Measurements from ENCODE around the gene CEMP1.

Gene CEMP1

GRCh38 chr16:2489581-2489980 is 41.6 kb downstream of the CEMP1 start:
- Histone ChIP-seq H3K9ac (ENCODE audit: low read length) (no peak overlapping the region), H3K36me3 (ENCODE audit: control insufficient read depth in 1 of 2, insufficient read depth in 2 of 2, low read depth in 1 of 2, low read length in 2 of 2) (peaks cover 3 to 26% of the 10 kb centered on the region in 2 experiments), H3K4me2 (ENCODE audit: low read length, poor library complexity, severe bottlenecking) (no peak overlapping the region), H2BK12ac (ENCODE audit: low read length in 2 of 2) (no peak overlapping the region), H3K79me1 (replicated peaks; ENCODE audit: low read length, poor library complexity, severe bottlenecking) (peaks cover 40% of the 10 kb centered on the region), H2AFZ (ENCODE audit: low read depth, low read length) (no peak overlapping the region), H3K23ac (ENCODE audit: low read length in 2 of 2) (no peak overlapping the region), H3K9me3 (ENCODE audit: control insufficient read depth, low read length) (no peaks in the 10 kb centered on the region), H3K27me3 (ENCODE audit: control insufficient read depth in 1 of 2, insufficient read depth in 1 of 2, low read length in 2 of 2) (no peaks in the 10 kb centered on the region), H4K91ac (ENCODE audit: low read length) (no peak overlapping the region), H2BK5ac (ENCODE audit: low read depth, low read length, poor library complexity, severe bottlenecking) (no peak overlapping the region), H3K4me3 (ENCODE audit: insufficient read depth in 1 of 2, low read depth in 1 of 2, low read length in 2 of 2) (no peak overlapping the region), H3K4ac (ENCODE audit: low read depth in 1 of 2, low read length in 2 of 2) (no peak overlapping the region), H3K27ac (ENCODE audit: low read length, poor library complexity, severe bottlenecking) (no peak overlapping the region), H3K18ac (ENCODE audit: low read depth in 1 of 2, low read length in 2 of 2) (no peak overlapping the region), H2AK5ac (ENCODE audit: low read length, severe bottlenecking) (no peak overlapping the region), H4K8ac (ENCODE audit: low read length) (no peak overlapping the region), H2BK120ac (ENCODE audit: low read depth, low read length) (no peak overlapping the region), H3K4me1 (ENCODE audit: control insufficient read depth, insufficient read depth, low read depth, low read length) (peaks cover 27% of the 10 kb centered on the region), H2BK15ac (ENCODE audit: low read depth, poor library complexity, severe bottlenecking) (no peak overlapping the region), H3K14ac (ENCODE audit: low read length in 2 of 2) (no peak overlapping the region)
- 93% methylated on average over 16 of the region's 16 CpGs for WGBS
- no peak for DNase-seq

GRCh38 chr16:2487903-2488531 is 43.2 kb downstream of the CEMP1 start:
- no peak overlapping the region for H2BK15ac ChIP-seq (ENCODE audit: low read depth, poor library complexity, severe bottlenecking)
- H3K18ac ChIP-seq (ENCODE audit: low read depth in 1 of 2, low read length in 2 of 2) = no peak overlapping the region
- no peak for DNase-seq
- H3K4me2 ChIP-seq (ENCODE audit: low read length, poor library complexity, severe bottlenecking) = no peak overlapping the region
- H2BK5ac ChIP-seq (ENCODE audit: low read depth, low read length, poor library complexity, severe bottlenecking) = no peak overlapping the region
- no peak overlapping the region for H3K27ac ChIP-seq (ENCODE audit: low read length, poor library complexity, severe bottlenecking)
- no peaks in the 10 kb centered on the region for H3K27me3 ChIP-seq (ENCODE audit: control insufficient read depth in 1 of 2, insufficient read depth in 1 of 2, low read length in 2 of 2)
- no peak overlapping the region for H3K4me3 ChIP-seq (ENCODE audit: insufficient read depth in 1 of 2, low read depth in 1 of 2, low read length in 2 of 2)
- H3K9me3 ChIP-seq (ENCODE audit: control insufficient read depth, low read length) = no peaks in the 10 kb centered on the region
- H2BK120ac ChIP-seq (ENCODE audit: low read depth, low read length) = no peak overlapping the region
- H3K4ac ChIP-seq (ENCODE audit: low read depth in 1 of 2, low read length in 2 of 2) = peak overlapping the region in 1 of 2 experiments; percentile 1
- peaks cover 47% of the 10 kb centered on the region for H3K79me1 ChIP-seq (replicated peaks; ENCODE audit: low read length, poor library complexity, severe bottlenecking)
- H3K36me3 ChIP-seq (ENCODE audit: control insufficient read depth in 1 of 2, insufficient read depth in 2 of 2, low read depth in 1 of 2, low read length in 2 of 2) = peaks cover 3 to 23% of the 10 kb centered on the region in 2 experiments
- H3K23ac ChIP-seq (ENCODE audit: low read length in 2 of 2) = no peak overlapping the region
- H3K4me1 ChIP-seq (ENCODE audit: control insufficient read depth, insufficient read depth, low read depth, low read length) = peaks cover 27% of the 10 kb centered on the region
- H4K91ac ChIP-seq (ENCODE audit: low read length) = peak overlapping the region; percentile 52
- no peak overlapping the region for H4K8ac ChIP-seq (ENCODE audit: low read length)
- no peak overlapping the region for H3K14ac ChIP-seq (ENCODE audit: low read length in 2 of 2)
- no peak overlapping the region for H2AFZ ChIP-seq (ENCODE audit: low read depth, low read length)
- no peak overlapping the region for H2BK12ac ChIP-seq (ENCODE audit: low read length in 2 of 2)
- no peak overlapping the region for H3K9ac ChIP-seq (ENCODE audit: low read length)
- WGBS = 81% methylated on average over 11 of the region's 15 CpGs
- no peak overlapping the region for H2AK5ac ChIP-seq (ENCODE audit: low read length, severe bottlenecking)

GRCh38 chr16:2487517-2487842 is 43.7 kb downstream of the CEMP1 start:
- no peak for DNase-seq
- no peak overlapping the region for H3K14ac ChIP-seq (ENCODE audit: low read length in 2 of 2)
- H3K4me2 ChIP-seq (ENCODE audit: low read length, poor library complexity, severe bottlenecking) = no peak overlapping the region
- no peak overlapping the region for H4K91ac ChIP-seq (ENCODE audit: low read length)
- no peak overlapping the region for H3K23ac ChIP-seq (ENCODE audit: low read length in 2 of 2)
- H3K27ac ChIP-seq (ENCODE audit: low read length, poor library complexity, severe bottlenecking) = no peak overlapping the region
- no peak overlapping the region for H3K9ac ChIP-seq (ENCODE audit: low read length)
- 86% methylated on average over 8 of the region's 8 CpGs for WGBS
- no peak overlapping the region for H2AK5ac ChIP-seq (ENCODE audit: low read length, severe bottlenecking)
- peaks cover 48% of the 10 kb centered on the region for H3K79me1 ChIP-seq (replicated peaks; ENCODE audit: low read length, poor library complexity, severe bottlenecking)
- H3K27me3 ChIP-seq (ENCODE audit: control insufficient read depth in 1 of 2, insufficient read depth in 1 of 2, low read length in 2 of 2) = no peaks in the 10 kb centered on the region
- peaks cover 3 to 23% of the 10 kb centered on the region in 2 experiments for H3K36me3 ChIP-seq (ENCODE audit: control insufficient read depth in 1 of 2, insufficient read depth in 2 of 2, low read depth in 1 of 2, low read length in 2 of 2)
- H3K4ac ChIP-seq (ENCODE audit: low read depth in 1 of 2, low read length in 2 of 2) = peak overlapping the region in 1 of 2 experiments; percentile 1
- H3K4me1 ChIP-seq (ENCODE audit: control insufficient read depth, insufficient read depth, low read depth, low read length) = peaks cover 26% of the 10 kb centered on the region
- no peak overlapping the region for H4K8ac ChIP-seq (ENCODE audit: low read length)
- no peaks in the 10 kb centered on the region for H3K9me3 ChIP-seq (ENCODE audit: control insufficient read depth, low read length)
- no peak overlapping the region for H2BK5ac ChIP-seq (ENCODE audit: low read depth, low read length, poor library complexity, severe bottlenecking)
- H2AFZ ChIP-seq (ENCODE audit: low read depth, low read length) = no peak overlapping the region
- no peak overlapping the region for H2BK15ac ChIP-seq (ENCODE audit: low read depth, poor library complexity, severe bottlenecking)
- no peak overlapping the region for H2BK12ac ChIP-seq (ENCODE audit: low read length in 2 of 2)
- H3K18ac ChIP-seq (ENCODE audit: low read depth in 1 of 2, low read length in 2 of 2) = no peak overlapping the region
- no peak overlapping the region for H3K4me3 ChIP-seq (ENCODE audit: insufficient read depth in 1 of 2, low read depth in 1 of 2, low read length in 2 of 2)
- no peak overlapping the region for H2BK120ac ChIP-seq (ENCODE audit: low read depth, low read length)

- no peaks in the 10 kb centered on the region for H3K27me3 ChIP-seq (ENCODE audit: control insufficient read depth in 1 of 2, insufficient read depth in 1 of 2, low read length in 2 of 2)
- WGBS = 85% methylated on average over 29 of the region's 29 CpGs
- H3K4ac ChIP-seq (ENCODE audit: low read depth in 1 of 2, low read length in 2 of 2) = no peak overlapping the region
- no peak overlapping the region for H2BK120ac ChIP-seq (ENCODE audit: low read depth, low read length)
- peak overlapping the region in 1 of 2 experiments; percentile 79 for H3K14ac ChIP-seq (ENCODE audit: low read length in 2 of 2)
- no peak overlapping the region for H2AK5ac ChIP-seq (ENCODE audit: low read length, severe bottlenecking)
- peaks cover 24% of the 10 kb centered on the region for H3K4me1 ChIP-seq (ENCODE audit: control insufficient read depth, insufficient read depth, low read depth, low read length)
- peak overlapping the region; percentile 35 for H4K8ac ChIP-seq (ENCODE audit: low read length)
- DNase-seq = no peak
- no peaks in the 10 kb centered on the region for H3K9me3 ChIP-seq (ENCODE audit: control insufficient read depth, low read length)
- no peak overlapping the region for H2BK5ac ChIP-seq (ENCODE audit: low read depth, low read length, poor library complexity, severe bottlenecking)
- no peak overlapping the region for H3K4me3 ChIP-seq (ENCODE audit: insufficient read depth in 1 of 2, low read depth in 1 of 2, low read length in 2 of 2)
- no peak overlapping the region for H4K91ac ChIP-seq (ENCODE audit: low read length)
- no peak overlapping the region for H2BK15ac ChIP-seq (ENCODE audit: low read depth, poor library complexity, severe bottlenecking)
- peak overlapping the region in 1 of 2 experiments; percentile 50 for H3K18ac ChIP-seq (ENCODE audit: low read depth in 1 of 2, low read length in 2 of 2)
- peak overlapping the region in 1 of 2 experiments; percentile 67 for H3K23ac ChIP-seq (ENCODE audit: low read length in 2 of 2)
- no peak overlapping the region for H3K27ac ChIP-seq (ENCODE audit: low read length, poor library complexity, severe bottlenecking)
- H2AFZ ChIP-seq (ENCODE audit: low read depth, low read length) = no peak overlapping the region
- H3K4me2 ChIP-seq (ENCODE audit: low read length, poor library complexity, severe bottlenecking) = no peak overlapping the region
- H3K79me1 ChIP-seq (replicated peaks; ENCODE audit: low read length, poor library complexity, severe bottlenecking) = peaks cover 50% of the 10 kb centered on the region
- H3K36me3 ChIP-seq (ENCODE audit: control insufficient read depth in 1 of 2, insufficient read depth in 2 of 2, low read depth in 1 of 2, low read length in 2 of 2) = peaks cover 3 to 26% of the 10 kb centered on the region in 2 experiments
- no peak overlapping the region for H3K9ac ChIP-seq (ENCODE audit: low read length)
- peak overlapping the region in 1 of 2 experiments; percentile 37 for H2BK12ac ChIP-seq (ENCODE audit: low read length in 2 of 2)
Observed at GRCh38 chr16:2486645-2487516, 44.3 kb downstream of the CEMP1 start.
